BE2C (cell line): Measurements from ENCODE around the gene SLC35F3.

ENCODE experiments used
- DNase-seq: peaks from one replicate; pipeline ENCODE4 v3.0.0-alpha.2; 2020
- H3K27me3 ChIP-seq: fragments of 250-450 bp; sonication (Bioruptor Pico); 2 replicates; pipeline ENCODE4 v1.5.1; 2020; ENCODE audit warnings: mild to moderate bottlenecking
- H3K36me3 ChIP-seq: fragments of 250-450 bp; sonication (Bioruptor Pico); 2 replicates; pipeline ENCODE4 v1.5.1; 2020; ENCODE audit warnings: mild to moderate bottlenecking
- H3K4me1 ChIP-seq: fragments of 250-450 bp; sonication (Bioruptor Pico); 2 replicates; pipeline ENCODE4 v1.5.1; 2020
- H3K4me3 ChIP-seq: 2 replicates; pipeline ENCODE4 v1.5.1; 2011; ENCODE audit warnings: low read depth, low read length
- H3K9me3 ChIP-seq: fragments of 250-450 bp; sonication (Bioruptor Pico); 2 replicates; pipeline ENCODE4 v1.5.1; 2020
- TF ChIP-seq, protein P1 (sequence below): IDR thresholded peaks from 2 replicates; pipeline ENCODE4 v1.5.1; 2012; ENCODE audit warnings: mild to moderate bottlenecking, low read depth, low read length

SLC35F3 gene

DNA sequence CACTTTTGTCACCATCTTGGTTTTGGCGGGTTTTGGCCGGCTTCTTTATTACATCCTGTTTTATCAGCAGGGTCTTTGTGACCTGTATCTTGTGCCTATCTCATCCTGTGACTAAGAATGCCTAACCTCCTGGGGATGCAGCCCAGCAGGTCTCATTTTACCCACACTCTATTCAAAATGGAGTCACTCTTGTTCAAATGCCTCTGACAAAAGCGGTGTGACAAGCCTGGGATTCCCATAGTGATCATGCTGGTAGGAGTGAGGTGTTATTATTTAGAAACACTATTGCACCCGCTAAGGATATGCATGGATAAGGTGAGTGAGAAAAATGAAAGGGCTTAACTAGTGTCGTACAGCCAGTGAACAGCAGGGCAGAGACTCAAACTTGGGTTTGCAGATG lies 357.1 kb downstream of the SLC35F3 start:
- H3K4me1 ChIP-seq: no peaks in the 10 kb centered on the region
- H3K27me3 ChIP-seq: peaks cover 18% of the 10 kb centered on the region
- DNase-seq: no peak
- H3K9me3 ChIP-seq: no peaks in the 10 kb centered on the region; the same call in 1 of the 2 replicates
- H3K36me3 ChIP-seq: no peaks in the 10 kb centered on the region
- TF ChIP-seq, protein P1, sequence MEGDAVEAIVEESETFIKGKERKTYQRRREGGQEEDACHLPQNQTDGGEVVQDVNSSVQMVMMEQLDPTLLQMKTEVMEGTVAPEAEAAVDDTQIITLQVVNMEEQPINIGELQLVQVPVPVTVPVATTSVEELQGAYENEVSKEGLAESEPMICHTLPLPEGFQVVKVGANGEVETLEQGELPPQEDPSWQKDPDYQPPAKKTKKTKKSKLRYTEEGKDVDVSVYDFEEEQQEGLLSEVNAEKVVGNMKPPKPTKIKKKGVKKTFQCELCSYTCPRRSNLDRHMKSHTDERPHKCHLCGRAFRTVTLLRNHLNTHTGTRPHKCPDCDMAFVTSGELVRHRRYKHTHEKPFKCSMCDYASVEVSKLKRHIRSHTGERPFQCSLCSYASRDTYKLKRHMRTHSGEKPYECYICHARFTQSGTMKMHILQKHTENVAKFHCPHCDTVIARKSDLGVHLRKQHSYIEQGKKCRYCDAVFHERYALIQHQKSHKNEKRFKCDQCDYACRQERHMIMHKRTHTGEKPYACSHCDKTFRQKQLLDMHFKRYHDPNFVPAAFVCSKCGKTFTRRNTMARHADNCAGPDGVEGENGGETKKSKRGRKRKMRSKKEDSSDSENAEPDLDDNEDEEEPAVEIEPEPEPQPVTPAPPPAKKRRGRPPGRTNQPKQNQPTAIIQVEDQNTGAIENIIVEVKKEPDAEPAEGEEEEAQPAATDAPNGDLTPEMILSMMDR: no peak
- no peak overlapping the region for H3K4me3 ChIP-seq

DNA sequence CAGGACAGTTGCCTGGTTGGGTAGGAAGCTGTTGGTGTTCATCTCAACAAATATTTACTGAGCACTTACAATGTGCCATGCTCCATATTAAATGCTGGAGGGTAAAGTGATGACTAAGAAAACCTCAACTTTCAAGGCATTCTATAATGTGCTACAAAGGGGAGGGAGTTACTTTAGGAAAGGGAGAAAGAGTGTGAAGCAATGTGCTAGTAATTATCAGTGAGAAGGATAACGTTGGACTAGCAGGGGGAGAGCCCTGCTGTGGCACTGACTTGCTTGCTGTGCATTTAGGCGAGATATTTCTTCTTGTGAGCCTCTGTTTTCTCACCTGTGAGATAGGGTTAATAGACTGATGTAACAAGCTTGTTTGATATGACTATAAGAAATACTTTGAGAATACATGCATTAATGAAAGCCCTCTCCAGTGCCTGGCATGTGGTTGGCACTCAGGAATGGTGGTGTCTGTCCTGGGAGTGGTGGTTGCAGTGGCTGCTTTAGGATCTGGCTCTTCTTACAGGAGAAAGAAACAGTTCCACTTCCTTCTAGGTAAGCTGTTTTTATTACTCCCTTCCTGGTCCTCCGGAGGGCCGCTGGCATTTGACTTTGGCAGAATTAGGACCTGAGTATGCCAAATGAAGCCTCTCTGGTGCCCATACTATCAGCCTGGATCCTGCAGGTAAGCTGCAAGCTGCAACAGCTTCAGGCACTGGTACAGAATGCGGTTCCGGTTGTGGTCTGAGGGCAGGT lies 357.7 kb downstream of the SLC35F3 start:
- Histone ChIP-seq H3K27me3 (peaks cover 18% of the 10 kb centered on the region), H3K4me1 (no peaks in the 10 kb centered on the region), H3K4me3 (no peak overlapping the region), H3K9me3 (no peaks in the 10 kb centered on the region; the same call in 1 of the 2 replicates), H3K36me3 (no peaks in the 10 kb centered on the region)
- DNase-seq: no peak
- TF ChIP-seq, protein P1: no peak

DNA sequence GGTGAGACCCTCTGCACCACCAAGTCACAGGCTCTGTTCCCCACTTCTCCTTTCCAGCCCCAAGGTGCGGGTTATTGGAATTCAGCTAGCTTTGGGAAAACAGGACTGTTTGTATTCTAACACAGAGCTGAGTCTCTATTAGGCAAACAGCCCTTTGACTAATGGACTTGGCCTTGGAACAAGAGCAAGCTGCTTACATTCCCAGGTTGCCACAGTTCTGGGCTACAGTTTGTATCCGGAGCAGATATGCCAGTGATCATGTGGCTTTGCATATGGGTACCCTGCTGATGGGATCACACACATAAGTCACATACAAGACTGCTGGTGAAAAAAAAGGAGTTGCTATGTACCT lies 358.3 kb downstream of the SLC35F3 start:
- no peaks in the 10 kb centered on the region; the same call in 1 of the 2 replicates for H3K9me3 ChIP-seq
- H3K4me1 ChIP-seq: no peaks in the 10 kb centered on the region
- no peaks in the 10 kb centered on the region for H3K36me3 ChIP-seq
- peaks cover 18% of the 10 kb centered on the region for H3K27me3 ChIP-seq
- DNase-seq: no peak
- no peak overlapping the region for H3K4me3 ChIP-seq
- TF ChIP-seq, protein P1: no peak

DNA sequence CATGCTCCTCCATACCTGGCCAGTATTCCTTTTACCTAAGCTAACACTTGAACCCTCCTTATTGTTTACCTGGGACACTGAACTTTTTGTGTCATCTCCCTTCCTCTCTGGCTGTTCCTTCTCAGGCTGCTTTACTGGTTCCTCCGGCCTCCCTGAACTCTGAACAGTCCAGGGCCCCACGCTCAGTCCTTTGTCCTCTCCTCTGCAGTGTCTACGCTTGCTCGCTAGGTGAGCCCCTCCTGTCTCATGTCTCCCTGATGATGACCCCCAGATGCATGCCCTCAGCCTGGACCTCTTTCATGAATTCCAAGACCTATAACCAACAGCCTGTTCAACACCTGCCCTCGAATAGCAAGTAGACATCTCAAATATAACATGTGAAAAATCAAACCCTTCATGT lies 360.4 kb downstream of the SLC35F3 start:
- DNase-seq: no peak
- Histone ChIP-seq H3K4me3 (no peak overlapping the region), H3K9me3 (no peaks in the 10 kb centered on the region), H3K4me1 (no peaks in the 10 kb centered on the region), H3K36me3 (no peaks in the 10 kb centered on the region), H3K27me3 (peaks cover 18% of the 10 kb centered on the region)
- TF ChIP-seq, protein P1: no peak

DNA sequence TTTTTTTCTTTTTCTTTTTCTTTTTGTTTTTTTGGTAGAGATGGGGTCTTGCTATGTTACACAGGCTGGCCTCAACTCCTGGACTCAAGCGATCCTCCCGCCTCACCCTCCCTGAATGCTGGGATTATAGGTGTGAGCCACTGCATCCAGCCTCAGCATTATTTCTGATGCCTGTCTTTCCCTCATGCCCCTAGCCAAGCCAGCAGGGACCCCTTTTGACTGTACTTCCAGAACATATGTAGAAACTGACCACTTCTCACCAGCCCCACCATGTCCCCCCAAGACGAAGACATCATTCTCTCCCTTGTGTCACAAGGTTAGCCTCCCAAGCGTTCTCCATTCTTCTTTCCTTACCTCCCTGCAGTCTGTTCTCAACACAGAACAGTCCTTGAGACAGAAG lies 360.8 kb downstream of the SLC35F3 start:
- DNase-seq: no peak
- peaks cover 17% of the 10 kb centered on the region for H3K27me3 ChIP-seq
- TF ChIP-seq, protein P1: no peak

DNA sequence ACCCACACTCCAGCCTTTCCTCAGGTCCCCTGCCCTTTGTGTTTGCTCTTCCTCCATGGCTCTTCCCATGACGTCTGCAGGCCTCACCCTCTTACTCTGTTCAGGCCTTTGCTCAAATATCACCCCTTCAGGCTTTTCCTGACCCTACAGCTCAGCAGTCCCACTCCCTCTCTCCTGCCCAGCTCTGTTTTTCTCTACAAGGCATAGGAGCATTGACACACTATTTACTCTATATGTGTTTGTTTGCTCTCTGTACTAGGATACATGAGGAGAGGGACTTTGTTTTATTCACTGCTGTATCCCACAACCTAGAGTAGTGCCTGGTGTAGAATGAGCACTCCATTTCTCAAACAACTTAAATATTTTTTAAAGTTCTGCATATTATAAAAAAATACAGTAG lies 361.4 kb downstream of the SLC35F3 start:
- DNase-seq: no peak
- TF ChIP-seq, protein P1: no peak
- Histone ChIP-seq H3K27me3 (peaks cover 13% of the 10 kb centered on the region), H3K36me3 (no peaks in the 10 kb centered on the region), H3K4me1 (no peaks in the 10 kb centered on the region), H3K9me3 (no peaks in the 10 kb centered on the region), H3K4me3 (no peak overlapping the region)

More for the DNA sequence above, 360.8 kb downstream of the SLC35F3 start:
- no peaks in the 10 kb centered on the region for H3K4me1 ChIP-seq
- no peaks in the 10 kb centered on the region for H3K36me3 ChIP-seq
- H3K4me3 ChIP-seq: no peak overlapping the region
- no peaks in the 10 kb centered on the region for H3K9me3 ChIP-seq
